KOPT-K1 (cell line): ENCODE measurements around the gene CACFD1.

Source experiments
- H3K27ac ChIP-seq: fragments of 200-600 bp; sonication (generic); 2 replicates; pipeline ENCODE4 v1.5.1; 2016; ENCODE audit warnings: antibody characterized with exemption, mild to moderate bottlenecking, low read depth, low read length; ENCODE audit not compliant: poor library complexity, severe bottlenecking
- H3K36me3 ChIP-seq: fragments of 200-600 bp; sonication (generic); 2 replicates; pipeline ENCODE4 v1.5.1; 2017; ENCODE audit warnings: antibody characterized with exemption, mild to moderate bottlenecking, low read length, moderate library complexity; ENCODE audit not compliant: insufficient read depth
- H3K9me3 ChIP-seq: fragments of 200-600 bp; sonication (generic); 2 replicates; pipeline ENCODE4 v1.5.1; 2017; ENCODE audit warnings: antibody characterized with exemption, low read length, mild to moderate bottlenecking; ENCODE audit not compliant: insufficient read depth, poor library complexity, severe bottlenecking

The CACFD1 gene

GRCh38 chr9:133492061-133493021 is 32.6 kb downstream of the CACFD1 start:
- Histone ChIP-seq H3K9me3 (no peaks in the 10 kb centered on the region), H3K27ac (no peak overlapping the region), H3K36me3 (no peaks in the 10 kb centered on the region)

- H3K27ac ChIP-seq: no peak overlapping the region
- H3K36me3 ChIP-seq: no peaks in the 10 kb centered on the region
- H3K9me3 ChIP-seq: no peaks in the 10 kb centered on the region
Observed at GRCh38 chr9:133493428-133493827, 33.6 kb downstream of the CACFD1 start.

DNA sequence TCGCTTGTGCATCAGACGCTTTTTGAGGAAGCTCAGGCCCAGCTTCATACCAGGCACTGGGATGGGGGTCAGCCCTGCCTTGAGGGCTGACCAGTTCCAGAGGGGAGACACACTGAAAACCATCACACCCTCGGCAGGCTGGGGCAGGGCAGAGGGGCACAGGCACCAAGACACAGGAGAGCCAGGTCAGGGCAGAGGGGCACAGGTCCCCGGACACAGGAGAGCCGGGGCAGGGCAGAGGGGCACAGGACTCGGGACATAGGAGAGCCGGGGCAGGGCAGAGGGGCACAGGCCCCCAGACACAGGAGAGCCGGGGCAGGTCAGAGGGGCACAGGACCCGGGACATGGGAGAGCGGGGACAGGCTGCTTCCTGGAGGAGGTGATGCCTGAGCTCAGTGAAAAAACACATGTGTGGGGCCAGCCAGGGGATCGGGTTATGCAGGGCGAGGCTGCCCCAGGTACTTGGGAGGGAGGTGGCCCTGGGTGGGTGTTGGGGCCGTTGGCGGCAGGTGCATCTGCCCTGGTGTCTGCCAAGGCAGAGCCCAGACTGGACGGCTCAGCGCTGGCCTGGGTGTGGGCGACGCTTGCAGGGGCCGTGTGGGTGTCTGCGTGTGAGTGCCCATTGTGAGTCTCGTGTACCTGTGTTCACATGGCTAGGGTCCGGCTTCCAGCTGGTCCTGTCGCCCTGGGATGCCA is 34.2 kb downstream of the CACFD1 start:
- Histone ChIP-seq H3K36me3 (no peaks in the 10 kb centered on the region), H3K9me3 (no peaks in the 10 kb centered on the region), H3K27ac (no peak overlapping the region)

DNA sequence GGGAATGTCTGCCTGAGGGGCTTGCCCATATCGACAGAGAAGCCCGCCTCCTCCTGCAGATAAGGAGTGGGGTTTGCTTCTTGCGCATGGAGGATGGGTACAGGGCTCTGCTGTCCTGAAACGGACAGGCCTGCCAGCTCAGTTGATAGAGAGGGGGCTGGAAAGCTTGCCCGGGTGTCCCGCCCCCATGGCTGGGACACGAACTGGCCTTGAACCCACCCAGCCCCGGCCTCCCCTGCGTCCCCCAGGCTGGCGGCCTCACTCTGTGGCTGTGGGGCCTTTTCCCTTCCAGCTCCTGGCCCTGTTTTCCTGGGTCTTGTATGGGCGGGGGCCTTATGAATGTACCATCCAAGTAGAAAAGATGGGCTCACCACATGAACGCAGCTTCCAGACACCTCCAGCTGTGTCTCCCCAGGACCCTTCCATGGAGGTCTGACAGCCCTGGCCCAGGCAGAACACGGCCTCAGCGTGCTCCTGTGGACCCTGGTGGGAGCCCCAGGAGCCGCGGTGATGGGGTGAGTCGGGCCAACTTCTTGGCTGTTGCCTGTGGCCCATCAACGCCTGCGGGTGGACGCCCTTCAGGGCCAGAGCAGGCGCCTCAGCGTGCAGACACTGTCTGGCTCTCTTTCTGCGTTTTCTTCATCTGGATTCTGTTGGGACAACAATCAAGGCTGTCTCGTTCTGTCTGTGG is 35.0 kb downstream of the CACFD1 start:
- Histone ChIP-seq H3K27ac (no peak overlapping the region), H3K9me3 (no peaks in the 10 kb centered on the region), H3K36me3 (no peaks in the 10 kb centered on the region)

DNA sequence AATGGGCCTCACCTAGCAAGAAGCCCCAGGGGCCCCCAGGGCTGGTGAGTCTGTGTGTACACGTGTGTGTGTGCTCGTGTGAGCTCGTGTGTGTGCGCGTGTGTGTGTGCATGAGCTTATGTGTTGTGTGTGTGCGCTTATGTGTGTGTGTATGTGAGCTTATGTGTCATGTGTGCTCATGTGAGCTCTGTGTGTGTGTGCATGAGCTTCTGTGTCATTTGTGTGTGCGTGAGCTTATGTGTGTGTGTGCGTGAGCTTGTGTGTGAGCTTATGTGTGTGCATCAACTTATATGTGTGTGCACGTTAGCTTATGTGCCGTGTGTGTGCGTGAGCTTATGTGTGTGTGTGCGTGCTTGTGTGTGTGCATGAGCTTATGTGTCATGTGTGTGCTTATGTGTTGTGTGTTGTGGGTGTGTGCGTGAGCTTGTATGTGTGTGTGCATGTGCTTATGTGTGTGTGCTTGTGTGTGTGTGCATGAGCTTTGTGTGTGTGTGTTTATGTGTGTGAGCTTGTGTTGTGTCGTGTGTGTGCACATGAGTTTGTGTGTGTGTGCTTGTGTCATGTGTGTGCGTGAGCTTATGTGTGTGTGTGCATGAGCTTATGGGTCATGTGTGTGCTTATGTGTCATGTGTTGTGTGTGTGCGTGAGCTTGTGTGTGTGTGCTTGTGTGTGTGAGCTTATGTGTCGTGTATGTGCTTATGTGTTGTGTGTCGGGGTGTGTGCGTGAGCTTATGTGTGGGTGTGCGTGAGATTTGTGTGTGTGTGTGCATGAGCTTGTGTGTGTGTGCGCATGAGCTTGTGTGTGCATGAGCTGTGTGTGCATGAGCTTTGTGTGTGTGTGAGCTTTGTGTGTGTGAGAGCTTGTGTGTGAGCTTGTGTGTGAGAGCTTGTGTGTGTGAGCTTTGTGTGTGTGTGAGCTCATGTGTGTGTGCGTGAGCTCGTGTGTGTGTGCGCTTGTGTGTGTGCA is 35.8 kb downstream of the CACFD1 start:
- no peak overlapping the region for H3K27ac ChIP-seq
- H3K9me3 ChIP-seq: no peaks in the 10 kb centered on the region
- no peaks in the 10 kb centered on the region for H3K36me3 ChIP-seq

- Histone ChIP-seq H3K27ac (no peak overlapping the region), H3K9me3 (peaks cover 12% of the 10 kb centered on the region), H3K36me3 (no peaks in the 10 kb centered on the region)
Observed at GRCh38 chr9:133496861-133497842, 37.4 kb downstream of the CACFD1 start.

GRCh38 chr9:133499132-133499891 is 39.5 kb downstream of the CACFD1 start:
- Histone ChIP-seq H3K27ac (no peak overlapping the region), H3K36me3 (no peaks in the 10 kb centered on the region), H3K9me3 (peaks cover 20% of the 10 kb centered on the region)

DNA sequence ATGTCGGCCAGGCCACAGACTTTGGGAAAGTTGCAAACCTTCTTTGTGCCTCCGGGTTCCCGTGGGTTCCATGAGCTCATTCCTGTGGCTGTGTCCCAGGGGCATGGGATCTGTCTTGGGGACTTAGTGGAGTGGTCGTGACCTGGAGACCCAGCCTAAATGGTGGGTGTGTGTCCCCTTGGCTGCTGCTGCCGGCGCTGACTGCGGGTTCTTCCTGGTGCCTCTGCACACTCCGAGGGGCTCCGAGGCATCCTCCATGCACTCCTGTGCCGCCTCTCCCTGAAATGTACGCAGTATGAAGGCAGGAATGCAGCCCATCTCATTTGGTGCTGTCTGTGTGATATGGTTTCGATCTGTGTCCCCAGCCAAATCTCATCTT is 40.1 kb downstream of the CACFD1 start:
- H3K9me3 ChIP-seq: peaks cover 20% of the 10 kb centered on the region
- no peak overlapping the region for H3K27ac ChIP-seq
- H3K36me3 ChIP-seq: no peaks in the 10 kb centered on the region

DNA sequence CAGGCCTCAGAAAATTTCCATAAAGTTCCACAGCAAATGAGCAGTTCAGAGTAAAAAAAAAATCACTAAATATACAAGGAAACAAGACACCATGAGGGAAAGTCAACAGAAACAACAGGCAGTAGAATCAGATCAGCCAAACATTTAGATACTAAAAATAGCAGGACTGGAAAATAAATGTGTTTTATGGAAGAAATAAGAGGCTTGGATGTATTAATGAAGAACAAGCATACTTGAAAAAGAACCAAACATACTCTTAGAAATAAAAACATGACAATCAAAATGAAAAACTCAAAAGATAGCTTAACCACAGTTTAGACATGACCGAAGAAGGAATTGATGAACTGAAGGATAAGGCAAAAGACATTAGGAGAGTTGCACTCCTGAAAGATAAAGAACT is 42.3 kb downstream of the CACFD1 start:
- Histone ChIP-seq H3K36me3 (no peaks in the 10 kb centered on the region), H3K9me3 (peaks cover 20% of the 10 kb centered on the region), H3K27ac (no peak overlapping the region)

- Histone ChIP-seq H3K9me3 (peaks cover 20% of the 10 kb centered on the region), H3K36me3 (no peaks in the 10 kb centered on the region), H3K27ac (no peak overlapping the region)
Observed at GRCh38 chr9:133505186-133505830, 45.5 kb downstream of the CACFD1 start.

DNA sequence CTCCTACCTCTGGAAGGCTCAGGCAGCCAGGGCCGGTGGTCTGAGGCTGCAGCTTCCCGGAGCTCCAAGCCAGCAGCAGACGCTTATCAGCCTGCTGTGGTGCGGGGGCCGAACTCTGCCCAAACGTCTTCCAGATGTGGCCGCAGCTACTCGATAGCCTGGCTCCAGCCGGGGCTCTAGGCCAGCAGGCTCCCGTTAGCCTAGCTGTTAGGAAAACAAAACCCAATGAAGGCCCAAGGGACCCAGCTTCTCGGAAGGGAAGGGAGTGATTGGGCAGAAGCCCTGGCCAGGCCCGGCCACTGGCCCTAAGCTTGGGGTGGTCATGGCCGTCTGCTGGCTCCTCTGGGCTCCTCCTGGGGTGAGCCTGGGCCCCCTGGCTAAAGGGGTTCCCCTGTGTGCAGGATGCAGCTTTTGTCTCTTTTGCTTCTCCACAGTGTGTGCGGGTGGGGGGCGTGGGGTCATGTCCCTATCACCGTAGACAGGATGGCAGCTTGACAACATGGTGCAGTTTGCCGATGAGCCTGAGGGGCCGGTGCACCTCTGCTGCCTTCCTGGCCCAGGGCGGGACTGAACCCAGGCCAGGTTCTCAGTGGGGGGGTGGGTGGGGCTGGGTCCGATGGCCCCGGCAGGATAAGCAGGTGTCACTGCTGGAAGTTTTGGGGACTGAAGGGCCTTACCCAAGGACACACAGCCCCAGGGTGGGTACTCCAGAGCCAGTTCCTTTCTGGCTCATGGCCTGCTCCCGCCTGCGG is 46.3 kb downstream of the CACFD1 start:
- H3K9me3 ChIP-seq: peaks cover 19% of the 10 kb centered on the region
- no peaks in the 10 kb centered on the region for H3K36me3 ChIP-seq
- H3K27ac ChIP-seq: no peak overlapping the region

GRCh38 chr9:133506653-133507038 is 46.9 kb downstream of the CACFD1 start:
- H3K9me3 ChIP-seq: peaks cover 13% of the 10 kb centered on the region
- H3K36me3 ChIP-seq: no peaks in the 10 kb centered on the region
- H3K27ac ChIP-seq: no peak overlapping the region
